Sigmoid colon (tissue), 4 donors: ENCODE data around the gene CYP46A1.

Experiments used
- CTCF ChIP-seq, 4 experiments: fragments of 450-650 bp in 3 of 4; fragments of 200-600 bp in 1 of 4; IDR thresholded peaks; one replicate each; pipeline ENCODE4 v1.5.1; 2016 to 2019; ENCODE audit warnings: antibody characterized with exemption in 4 of 4, mild to moderate bottlenecking in 3 of 4, moderate library complexity in 2 of 4
- POLR2A ChIP-seq, 2 donors: fragments of 450-650 bp; IDR thresholded peaks; one replicate each; pipeline ENCODE4 v1.6.1; 2016; ENCODE audit warnings: antibody characterized with exemption in 2 of 2, mild to moderate bottlenecking in 2 of 2, moderate library complexity in 2 of 2
- POLR2AphosphoS5 ChIP-seq, 4 donors: sonication (generic); formaldehyde crosslinking; IDR thresholded peaks; one replicate each; pipeline ENCODE4 v1.6.1; 2017; ENCODE audit warnings: antibody characterized with exemption in 4 of 4

GRCh38 chr14:99742074-99742473, 58.0 kb downstream of the CYP46A1 start:
- no peak for TF ChIP-seq POLR2A (IDR thresholded peaks at IDR 0.05)
- no peak for TF ChIP-seq CTCF (IDR thresholded peaks at IDR 0.05)
- no peak for TF ChIP-seq POLR2AphosphoS5 (IDR thresholded peaks at IDR 0.05)
